H9 (cell line): ENCODE results near the gene PACS1. TPM values are rescaled to one million over a fixed set of nuclear protein-coding genes. Genes with fewer than 3 reads are reported as not detected.

Source experiments
- DNase-seq: peaks from one replicate; pipeline ENCODE4 v3.0.0-alpha.2; 2017
- H2AFZ ChIP-seq: one replicate; pipeline ENCODE4 v1.6.1; 2013; ENCODE audit warnings: mild to moderate bottlenecking, low read length, control low read depth, moderate library complexity
- H2AK5ac ChIP-seq: 2 replicates; pipeline ENCODE4 v1.6.1; 2013; ENCODE audit warnings: low read length, control low read depth, mixed read lengths; ENCODE audit not compliant: insufficient read length
- H2BK120ac ChIP-seq: one replicate; pipeline ENCODE4 v1.6.1; 2013; ENCODE audit warnings: low read depth, mild to moderate bottlenecking, low read length, control low read depth, inconsistent platforms; ENCODE audit not compliant: poor library complexity, severe bottlenecking
- H2BK12ac ChIP-seq: 2 replicates; pipeline ENCODE4 v1.6.1; 2013; ENCODE audit warnings: low read length, control low read depth, mixed read lengths, low read depth; ENCODE audit not compliant: insufficient read length
- H2BK15ac ChIP-seq: 2 replicates; pipeline ENCODE4 v1.6.1; 2013; ENCODE audit warnings: low read depth, low read length, control low read depth
- H2BK20ac ChIP-seq: one replicate; pipeline ENCODE4 v1.6.1; 2013; ENCODE audit warnings: low read depth, mild to moderate bottlenecking, low read length, control low read depth, inconsistent platforms; ENCODE audit not compliant: poor library complexity, severe bottlenecking
- H2BK5ac ChIP-seq: 2 replicates; pipeline ENCODE4 v1.6.1; 2013; ENCODE audit warnings: low read length, control low read depth, mixed read lengths; ENCODE audit not compliant: insufficient read length
- H3K14ac ChIP-seq: 2 replicates; pipeline ENCODE4 v1.6.1; 2013; ENCODE audit warnings: low read length, control low read depth; ENCODE audit not compliant: insufficient read depth
- H3K18ac ChIP-seq: 2 replicates; pipeline ENCODE4 v1.6.1; 2013; ENCODE audit warnings: low read depth, mild to moderate bottlenecking, mixed read lengths, low read length, control low read depth; ENCODE audit not compliant: insufficient read length
- H3K23ac ChIP-seq: 2 replicates; pipeline ENCODE4 v1.6.1; 2013; ENCODE audit warnings: low read length, control low read depth, mixed read lengths, low read depth; ENCODE audit not compliant: insufficient read length
- H3K23me2 ChIP-seq: 2 replicates; pipeline ENCODE4 v1.6.1; 2013; ENCODE audit warnings: low read depth, mild to moderate bottlenecking, mixed read lengths, low read length, control low read depth; ENCODE audit not compliant: insufficient read length, poor library complexity, severe bottlenecking
- H3K27ac ChIP-seq: 2 replicates; pipeline ENCODE4 v1.5.1; 2013; ENCODE audit warnings: low read length, control low read depth, mixed read lengths, low read depth; ENCODE audit not compliant: insufficient read length
- H3K27me3 ChIP-seq: 2 replicates; pipeline ENCODE4 v1.6.1; 2013; ENCODE audit warnings: low read length, control low read depth, inconsistent platforms; ENCODE audit not compliant: insufficient read depth
- H3K4ac ChIP-seq: 2 replicates; pipeline ENCODE4 v1.6.1; 2013; ENCODE audit warnings: low read depth, mild to moderate bottlenecking, control low read depth, inconsistent platforms, low read length, moderate library complexity
- H3K4me1 ChIP-seq: 2 replicates; pipeline ENCODE4 v1.6.1; 2013; ENCODE audit warnings: low read length, control low read depth, inconsistent platforms; ENCODE audit not compliant: insufficient read depth
- H3K4me2 ChIP-seq: 2 replicates; pipeline ENCODE4 v1.6.1; 2013; ENCODE audit warnings: low read length, control low read depth, mixed read lengths; ENCODE audit not compliant: insufficient read length, insufficient read depth
- H3K56ac ChIP-seq: 2 replicates; pipeline ENCODE4 v1.6.1; 2013; ENCODE audit warnings: low read depth, mild to moderate bottlenecking, mixed read lengths, low read length, control low read depth; ENCODE audit not compliant: insufficient read length
- H3K79me1 ChIP-seq: 2 replicates; pipeline ENCODE4 v1.6.1; 2013; ENCODE audit warnings: low read depth, mild to moderate bottlenecking, moderate library complexity, low read length, control low read depth, inconsistent platforms; ENCODE audit not compliant: insufficient read depth, poor library complexity, severe bottlenecking
- H3K79me2 ChIP-seq: 2 replicates; pipeline ENCODE4 v1.6.1; 2013; ENCODE audit warnings: low read length, control low read depth, inconsistent platforms; ENCODE audit not compliant: insufficient read depth
- H3K9ac ChIP-seq: 2 replicates; pipeline ENCODE4 v1.6.1; 2013; ENCODE audit warnings: low read length, control low read depth, mixed read lengths; ENCODE audit not compliant: insufficient read length; ENCODE audit errors: extremely low read depth
- H3K9me3 ChIP-seq: one replicate; pipeline ENCODE4 v1.6.1; 2013; ENCODE audit warnings: low read depth, low read length, inconsistent platforms; ENCODE audit not compliant: control insufficient read depth
- H3T11ph ChIP-seq: one replicate; pipeline ENCODE4 v1.6.1; 2013; ENCODE audit warnings: mild to moderate bottlenecking, low read length, control low read depth, inconsistent platforms
- H4K20me1 ChIP-seq: one replicate; pipeline ENCODE4 v1.6.1; 2013; ENCODE audit not compliant: control insufficient read depth, insufficient read length, insufficient read depth
- H4K5ac ChIP-seq: 2 replicates; pipeline ENCODE4 v1.6.1; 2013; ENCODE audit warnings: low read depth, mild to moderate bottlenecking, mixed read lengths, low read length, control low read depth; ENCODE audit not compliant: insufficient read length
- H4K8ac ChIP-seq: replicated peaks from 2 replicates; pipeline ENCODE4 v1.6.1; 2013; ENCODE audit warnings: low read length, control low read depth, mixed read lengths, low read depth; ENCODE audit not compliant: insufficient read length
- H4K91ac ChIP-seq: 2 replicates; pipeline ENCODE4 v1.6.1; 2013; ENCODE audit warnings: low read depth, mild to moderate bottlenecking, moderate library complexity, mixed read lengths, low read length, control low read depth; ENCODE audit not compliant: insufficient read length
- H3K27ac Mint-ChIP-seq, 3 experiments: 2 replicates in 2 of 3; 3 replicates in 1 of 3; pipeline ENCODE4 v1.8.0; 2020 to 2021; ENCODE audit warnings: mixed read lengths in 3 of 3, mild to moderate bottlenecking in 1 of 3, moderate library complexity in 1 of 3
- H3K27me3 Mint-ChIP-seq: 2 replicates; pipeline ENCODE4 v1.8.0; 2021; ENCODE audit warnings: low read depth, mild to moderate bottlenecking, moderate library complexity, mixed read lengths
- H3K36me3 Mint-ChIP-seq, 3 experiments: 2 replicates in 2 of 3; 3 replicates in 1 of 3; pipeline ENCODE4 v1.8.0; 2020 to 2021; ENCODE audit warnings: low read depth in 3 of 3, mixed read lengths in 3 of 3; ENCODE audit not compliant: insufficient read depth in 1 of 3
- H3K4me1 Mint-ChIP-seq, 2 experiments: 2 replicates each; pipeline ENCODE4 v1.8.0; 2020; ENCODE audit warnings: mixed read lengths in 2 of 2
- H3K4me3 Mint-ChIP-seq, 2 experiments: 2 replicates in 1 of 2; 3 replicates in 1 of 2; pipeline ENCODE4 v1.8.0; 2020 to 2021; ENCODE audit warnings: mild to moderate bottlenecking in 2 of 2, mixed read lengths in 2 of 2, moderate library complexity in 1 of 2
- H3K9me3 Mint-ChIP-seq, 2 experiments: 2 replicates in 1 of 2; 3 replicates in 1 of 2; pipeline ENCODE4 v1.8.0; 2020; ENCODE audit warnings: mild to moderate bottlenecking in 2 of 2, mixed read lengths in 2 of 2, moderate library complexity in 1 of 2
- CTCF ChIP-seq: fragments of 200-600 bp; sonication (generic); conservative IDR thresholded peaks from 3 replicates; pipeline ENCODE4 v1.8.0; 2021; ENCODE audit warnings: antibody characterized with exemption, mild to moderate bottlenecking
- WGBS: extraction: QIAGEN DNeasy Blood & Tissue Kit; methylation state at CpG from one replicate; pipeline ENCODE4 v1.1.7; 2013; ENCODE audit warnings: missing lambda C conversion rate, low lambda C conversion rate, mixed read lengths; ENCODE audit not compliant: insufficient read length; ENCODE audit errors: extremely low coverage; 5-methylcytosine and 5-hydroxymethylcytosine counted together
- total RNA-seq: library from RNA; stranded (reverse); gene quantifications from 2 replicates; pipeline ENCODE4 v1.2.1, GENCODE V29; 2021

PACS1 gene
- total RNA-seq, 1 experiment from 2014 or later: 35.5 TPM

DNA sequence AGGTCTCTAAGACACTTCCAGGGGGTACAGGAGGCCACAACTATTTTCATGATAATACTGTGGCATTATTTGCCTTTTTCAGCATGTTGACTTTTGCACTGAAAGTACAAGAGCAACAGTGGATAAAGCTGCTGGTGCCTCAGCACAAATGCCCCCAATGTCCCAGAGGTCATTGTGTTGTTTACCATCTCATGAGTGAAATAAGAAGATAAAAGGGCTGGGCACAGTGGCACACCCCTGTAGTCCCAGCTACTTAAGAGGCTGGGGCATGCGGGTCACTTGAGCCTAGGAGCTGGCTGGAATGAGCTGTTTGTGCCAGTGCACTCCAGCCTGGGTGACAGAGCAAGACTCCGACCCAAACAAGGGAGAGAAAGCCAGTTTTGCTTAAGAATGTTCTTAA, 125.8 kb downstream of the PACS1 start:
- Mint-ChIP-seq H3K4me1 (peaks cover 5 to 6% of the 10 kb centered on the region in 2 experiments; a peak in 3 of 4 replicates), H3K36me3 (peaks cover 7 to 19% (median 19%) of the 10 kb centered on the region in 3 experiments), H3K27me3 (no peaks in the 10 kb centered on the region), H3K27ac (no peak overlapping the region; a peak in 1 of 7 replicates), H3K9me3 (peaks cover 11 to 12% of the 10 kb centered on the region in 2 experiments), H3K4me3 (no peak overlapping the region)
- Histone ChIP-seq H2BK120ac (no peak overlapping the region), H3K23me2 (no peaks in the 10 kb centered on the region), H4K91ac (no peak overlapping the region), H4K8ac (no peak overlapping the region), H2BK12ac (no peak overlapping the region), H3K27me3 (no peaks in the 10 kb centered on the region), H2AK5ac (no peak overlapping the region), H2BK20ac (no peak overlapping the region), H3K4ac (no peak overlapping the region), H3T11ph (no peak overlapping the region), H2AFZ (no peak overlapping the region), H3K9me3 (no peaks in the 10 kb centered on the region), H3K56ac (no peak overlapping the region), H4K5ac (no peak overlapping the region), H4K20me1 (no peaks in the 10 kb centered on the region), H3K79me2 (no peaks in the 10 kb centered on the region), H3K27ac (no peak overlapping the region), H3K9ac (no peak overlapping the region), H3K23ac (no peak overlapping the region), H3K4me2 (no peak overlapping the region), H3K14ac (no peak overlapping the region), H3K4me1 (no peaks in the 10 kb centered on the region), H2BK5ac (no peak overlapping the region), H3K79me1 (no peaks in the 10 kb centered on the region), H2BK15ac (no peak overlapping the region), H3K18ac (no peak overlapping the region)
- no peak for DNase-seq
- no peak for TF ChIP-seq CTCF
- no CpG with 5 or more reads among the region's 2 CpGs for WGBS
